ENCODE measurements around the gene SCART1. TPM values are rescaled to one million over a fixed set of nuclear protein-coding genes. Genes with fewer than 3 reads are reported as not detected.

The SCART1 gene
- total and polyA plus RNA-seq, 4 donors: 0.33 to 4.8 (median 2.0) TPM

DNA sequence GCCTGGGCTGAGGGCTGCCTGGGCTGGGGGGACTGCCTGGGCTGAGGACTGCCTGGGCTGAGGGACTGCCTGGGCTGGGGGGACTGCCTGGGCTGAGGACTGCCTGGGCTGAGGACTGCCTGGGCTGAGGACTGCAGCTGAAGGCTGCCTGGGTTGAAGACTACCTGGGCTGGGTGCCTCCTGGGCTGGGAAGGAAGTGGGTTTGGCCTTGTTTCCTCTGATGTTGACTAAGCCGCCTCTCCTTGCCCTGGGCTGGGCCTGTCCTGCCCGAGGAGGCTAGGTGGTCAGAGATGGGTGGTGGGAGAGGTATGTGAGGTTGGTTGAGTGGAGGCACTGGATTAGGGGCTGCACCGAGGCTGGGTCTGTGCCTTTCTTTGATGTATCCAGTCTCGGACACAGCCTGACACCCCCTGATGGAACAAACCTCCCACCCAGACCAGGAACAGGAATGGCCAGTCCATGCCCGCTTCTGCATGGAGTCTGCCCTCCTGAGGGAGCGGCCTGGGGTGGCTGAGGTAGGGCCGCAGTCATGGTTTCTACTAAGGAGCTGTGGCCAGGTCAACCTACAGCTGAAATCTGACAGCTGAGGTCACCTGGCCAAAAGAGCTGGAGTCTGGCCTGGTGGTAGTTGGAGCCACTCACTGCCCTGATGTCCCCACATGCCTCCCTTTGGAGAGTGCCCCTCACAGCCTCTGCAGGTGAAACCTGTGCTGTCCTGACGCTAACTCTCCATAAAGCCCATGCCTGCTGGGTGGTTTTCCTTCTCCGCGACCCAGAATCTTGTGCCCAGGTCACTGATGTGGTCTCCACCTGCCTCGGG, 22.3 kb downstream of the SCART1 start:
- ATAC-seq (ENCODE audit: insufficient read depth, low FRiP score): no peak
- H3K9me3 ChIP-seq (ENCODE audit: control insufficient read depth in 4 of 4, insufficient read depth in 3 of 4, low read length in 3 of 4): peaks cover 0 to 3% (median under 1%) of the 10 kb centered on the region in 4 donors
- H3K27ac ChIP-seq (ENCODE audit: low read depth in 1 of 2, low read length in 1 of 2): no peak overlapping the region
- WGBS, 2 donors: 73 to 75% methylated on average over 11 of the region's 11 CpGs
- no peak for DNase-seq
- H3K4me1 ChIP-seq (ENCODE audit: control insufficient read depth in 5 of 5, insufficient read depth in 5 of 5, low read length in 5 of 5): no peaks in the 10 kb centered on the region
- H3K9ac ChIP-seq (ENCODE audit: insufficient read depth in 1 of 2, low read length in 2 of 2): no peak overlapping the region
- H3K36me3 ChIP-seq (ENCODE audit: control insufficient read depth in 4 of 4, insufficient read depth in 4 of 4, low read length in 4 of 4): no peaks in the 10 kb centered on the region
- TF ChIP-seq, protein P1, sequence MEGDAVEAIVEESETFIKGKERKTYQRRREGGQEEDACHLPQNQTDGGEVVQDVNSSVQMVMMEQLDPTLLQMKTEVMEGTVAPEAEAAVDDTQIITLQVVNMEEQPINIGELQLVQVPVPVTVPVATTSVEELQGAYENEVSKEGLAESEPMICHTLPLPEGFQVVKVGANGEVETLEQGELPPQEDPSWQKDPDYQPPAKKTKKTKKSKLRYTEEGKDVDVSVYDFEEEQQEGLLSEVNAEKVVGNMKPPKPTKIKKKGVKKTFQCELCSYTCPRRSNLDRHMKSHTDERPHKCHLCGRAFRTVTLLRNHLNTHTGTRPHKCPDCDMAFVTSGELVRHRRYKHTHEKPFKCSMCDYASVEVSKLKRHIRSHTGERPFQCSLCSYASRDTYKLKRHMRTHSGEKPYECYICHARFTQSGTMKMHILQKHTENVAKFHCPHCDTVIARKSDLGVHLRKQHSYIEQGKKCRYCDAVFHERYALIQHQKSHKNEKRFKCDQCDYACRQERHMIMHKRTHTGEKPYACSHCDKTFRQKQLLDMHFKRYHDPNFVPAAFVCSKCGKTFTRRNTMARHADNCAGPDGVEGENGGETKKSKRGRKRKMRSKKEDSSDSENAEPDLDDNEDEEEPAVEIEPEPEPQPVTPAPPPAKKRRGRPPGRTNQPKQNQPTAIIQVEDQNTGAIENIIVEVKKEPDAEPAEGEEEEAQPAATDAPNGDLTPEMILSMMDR (IDR thresholded peaks at IDR 0.05; ENCODE audit: control extremely low read depth, extremely low read depth): no peak
- no peak overlapping the region for H3K4me3 ChIP-seq
- no peaks in the 10 kb centered on the region for H3K27me3 ChIP-seq (ENCODE audit: control insufficient read depth in 3 of 3, insufficient read depth in 3 of 3, low read length in 2 of 3)

DNA sequence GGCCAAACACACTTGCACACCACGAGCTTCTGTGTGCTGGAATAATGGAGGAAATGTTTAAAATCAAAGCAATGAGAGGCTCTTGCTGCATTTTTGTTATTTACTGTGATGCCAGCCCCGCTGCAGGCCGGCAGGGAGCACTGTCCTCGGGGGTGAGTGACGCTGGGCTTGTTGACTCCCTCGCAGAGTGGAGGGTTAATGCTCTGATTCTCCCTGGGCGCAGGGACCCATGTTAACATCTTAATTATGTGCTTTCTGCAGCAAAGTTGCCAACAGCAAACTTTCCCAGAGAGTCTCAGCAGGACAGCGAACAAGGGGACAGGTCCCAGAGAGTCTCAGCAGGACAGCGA, 22.9 kb downstream of the SCART1 start:
- Histone ChIP-seq H3K27me3 (ENCODE audit: control insufficient read depth in 3 of 3, insufficient read depth in 3 of 3, low read length in 2 of 3) (no peaks in the 10 kb centered on the region), H3K9me3 (ENCODE audit: control insufficient read depth in 4 of 4, insufficient read depth in 3 of 4, low read length in 3 of 4) (peaks cover 0 to 3% (median 1%) of the 10 kb centered on the region in 4 donors), H3K9ac (ENCODE audit: insufficient read depth in 1 of 2, low read length in 2 of 2) (no peak overlapping the region), H3K4me1 (ENCODE audit: control insufficient read depth in 5 of 5, insufficient read depth in 5 of 5, low read length in 5 of 5) (no peaks in the 10 kb centered on the region), H3K4me3 (no peak overlapping the region), H3K36me3 (ENCODE audit: control insufficient read depth in 4 of 4, insufficient read depth in 4 of 4, low read length in 4 of 4) (no peaks in the 10 kb centered on the region), H3K27ac (ENCODE audit: low read depth in 1 of 2, low read length in 1 of 2) (no peak overlapping the region)
- DNase-seq (no peak), ATAC-seq (ENCODE audit: insufficient read depth, low FRiP score) (no peak)
- TF ChIP-seq, protein P1 (IDR thresholded peaks at IDR 0.05; ENCODE audit: control extremely low read depth, extremely low read depth): no peak
- 80 to 86% methylated on average over 9 of the region's 9 CpGs for WGBS, 2 donors

DNA sequence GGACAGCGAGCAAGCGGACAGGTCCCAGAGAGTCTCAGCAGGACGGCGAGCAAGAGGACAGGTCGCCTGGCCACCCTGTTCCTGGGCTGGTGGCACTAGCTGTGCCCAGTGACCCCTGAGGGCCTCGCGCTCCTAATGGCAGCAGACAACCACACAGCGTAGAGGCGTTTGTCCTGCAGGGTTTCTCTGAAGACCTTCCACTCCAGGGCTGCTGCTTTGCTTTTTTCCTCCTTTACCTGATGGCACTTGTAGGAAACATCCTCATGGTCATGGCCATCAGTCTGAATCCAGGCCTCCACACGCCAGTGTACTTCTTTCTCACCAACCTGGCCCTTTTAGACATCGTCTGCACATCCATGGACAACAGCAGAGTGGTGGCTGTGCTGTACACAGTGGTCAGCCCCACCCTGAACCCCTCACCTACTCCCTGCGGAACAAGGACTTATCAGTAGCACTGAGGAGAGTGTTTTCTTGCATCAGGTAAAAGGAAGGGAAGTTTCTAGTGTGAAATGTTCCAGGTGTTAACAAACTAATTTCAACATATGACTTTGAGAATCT, 27.4 kb downstream of the SCART1 start:
- DNase-seq (no peak), ATAC-seq (ENCODE audit: insufficient read depth, low FRiP score) (no peak)
- H3K4me3 ChIP-seq: no peak overlapping the region
- no peak overlapping the region for H3K9ac ChIP-seq (ENCODE audit: insufficient read depth in 1 of 2, low read length in 2 of 2)
- TF ChIP-seq, protein P1 (IDR thresholded peaks at IDR 0.05; ENCODE audit: control extremely low read depth, extremely low read depth): no peak
- WGBS, 2 donors: 84 to 86% methylated on average over 11 to 12 of the region's 12 CpGs
- H3K36me3 ChIP-seq (ENCODE audit: control insufficient read depth in 4 of 4, insufficient read depth in 4 of 4, low read length in 4 of 4): no peaks in the 10 kb centered on the region
- H3K9me3 ChIP-seq (ENCODE audit: control insufficient read depth in 4 of 4, insufficient read depth in 3 of 4, low read length in 3 of 4): peaks cover 0 to 10% (median 3%) of the 10 kb centered on the region in 4 donors
- no peaks in the 10 kb centered on the region for H3K4me1 ChIP-seq (ENCODE audit: control insufficient read depth in 5 of 5, insufficient read depth in 5 of 5, low read length in 5 of 5)
- H3K27ac ChIP-seq (ENCODE audit: low read depth in 1 of 2, low read length in 1 of 2): no peak overlapping the region
- H3K27me3 ChIP-seq (ENCODE audit: control insufficient read depth in 3 of 3, insufficient read depth in 3 of 3, low read length in 2 of 3): peaks cover 0 to 3% (median 0%) of the 10 kb centered on the region in 3 donors
